Measurements from ENCODE around the gene SHROOM2.

SHROOM2 gene

GRCh38 chrX:9880237-9880636, 94.0 kb downstream of the SHROOM2 start:
- H3K4me3 ChIP-seq (ENCODE audit: low read depth, low read length) = no peak overlapping the region
- no peak for TF ChIP-seq CTCF (IDR thresholded peaks at IDR 0.05; ENCODE audit: insufficient read depth, low read depth, low read length, missing control alignments)
- DNase-seq (ENCODE audit: low read depth) = no peak

GRCh38 chrX:9880870-9881269, 94.6 kb downstream of the SHROOM2 start:
- no peak overlapping the region for H3K4me3 ChIP-seq (ENCODE audit: low read depth, low read length)
- no peak for TF ChIP-seq CTCF (IDR thresholded peaks at IDR 0.05; ENCODE audit: insufficient read depth, low read depth, low read length, missing control alignments)
- DNase-seq (ENCODE audit: low read depth) = no peak

- DNase-seq (ENCODE audit: low read depth) = no peak
- no peak for TF ChIP-seq CTCF (IDR thresholded peaks at IDR 0.05; ENCODE audit: insufficient read depth, low read depth, low read length, missing control alignments)
- no peak overlapping the region for H3K4me3 ChIP-seq (ENCODE audit: low read depth, low read length)
Observed at GRCh38 chrX:9882669-9883446, 96.6 kb downstream of the SHROOM2 start.

- DNase-seq (ENCODE audit: low read depth) = no peak
- H3K4me3 ChIP-seq (ENCODE audit: low read depth, low read length) = no peak overlapping the region
- TF ChIP-seq CTCF (IDR thresholded peaks at IDR 0.05; ENCODE audit: insufficient read depth, low read depth, low read length, missing control alignments) = no peak
Observed at GRCh38 chrX:9884031-9884779, 98.0 kb downstream of the SHROOM2 start.

GRCh38 chrX:9885150-9885549, 98.9 kb downstream of the SHROOM2 start:
- TF ChIP-seq CTCF (IDR thresholded peaks at IDR 0.05; ENCODE audit: insufficient read depth, low read depth, low read length, missing control alignments) = peak; percentile 70
- peak; percentile 59 for DNase-seq (ENCODE audit: low read depth)
- H3K4me3 ChIP-seq (ENCODE audit: low read depth, low read length) = no peak overlapping the region

- DNase-seq (ENCODE audit: low read depth) = no peak
- no peak for TF ChIP-seq CTCF (IDR thresholded peaks at IDR 0.05; ENCODE audit: insufficient read depth, low read depth, low read length, missing control alignments)
- H3K4me3 ChIP-seq (ENCODE audit: low read depth, low read length) = no peak overlapping the region
Observed at GRCh38 chrX:9887659-9888297, 101.5 kb downstream of the SHROOM2 start.
